GM12878 (cell line): Measurements from ENCODE around the gene ASMTL. TPM values are rescaled to one million over a fixed set of nuclear protein-coding genes. Genes with fewer than 3 reads are reported as not detected.
"Not testable (repeated sequence)": the region's sequence is repeated elsewhere in the genome, so short reads cannot be mapped to it uniquely, and the experiment has no call there.

Experiments used
- ATAC-seq: fragments of 200-7000 bp; cut with Tn5 transposase; 3 replicates; pipeline ENCODE4 v1.9.1; 2020; ENCODE audit warnings: mild to moderate bottlenecking, moderate library complexity
- BruUV-seq: library from RNA; stranded (reverse); fragments of 400-500 nt; replicated peaks from 2 replicates; lab custom pipeline; 2021; lab: Mats Ljungman, UMichigan
- CTCF ChIA-PET: fragments of 300-600 bp; sonication (Branson Sonifier 250); formaldehyde crosslinking; extraction: SDS; loops from one replicate; lab custom pipeline; 2021; ENCODE audit warnings: inconsistent platforms; lab: Yijun Ruan, JAX
- POLR2A ChIA-PET: fragments of 350-600 bp; formaldehyde crosslinking; extraction: SDS; loops from one replicate; lab custom pipeline; 2021; ENCODE audit warnings: inconsistent platforms; lab: Charles Lee
- RAD21 ChIA-PET: fragments of 300-600 bp; sonication (Branson Sonifier 250); formaldehyde crosslinking; loops from one replicate; lab custom pipeline; 2023; ENCODE audit warnings: antibody characterized with exemption; ENCODE audit not compliant: unreplicated experiment; lab: Charles Lee
- SMC1A ChIA-PET: fragments of 300-600 bp; sonication (Branson Sonifier 250); formaldehyde crosslinking; loops from one replicate; lab custom pipeline; 2023; ENCODE audit not compliant: unreplicated experiment, uncharacterized antibody; lab: Charles Lee
- DNase-seq: peaks from one replicate; pipeline ENCODE4 v3.0.0-alpha.2; 2011; ENCODE audit warnings: low read depth, low spot score
- FAIRE-seq: peaks from 3 replicates; lab custom pipeline; 2011; peaks lifted over from hg19 to GRCh38; lab: Jason Lieb, UNC
- H2AFZ ChIP-seq: 2 replicates; pipeline ENCODE4 v1.6.0; 2011; ENCODE audit warnings: low read depth, low read length, control low read depth; ENCODE audit not compliant: control insufficient read depth
- H3K27ac ChIP-seq: 2 replicates; pipeline ENCODE4 v1.5.1; 2011; ENCODE audit warnings: control low read depth; ENCODE audit not compliant: control insufficient read depth, insufficient read depth
- H3K27me3 ChIP-seq, 2 experiments: replicated peaks in 1 of 2; 2 replicates each; pipeline versions ENCODE4 v1.6.0 to v1.6.1; 2011; ENCODE audit warnings: low read length in 1 of 2; ENCODE audit not compliant: control insufficient read depth in 2 of 2, insufficient read depth in 2 of 2
- H3K36me3 ChIP-seq, 2 experiments: 2 replicates each; pipeline ENCODE4 v1.5.1; 2011; ENCODE audit warnings: low read length in 1 of 2; ENCODE audit not compliant: control insufficient read depth in 2 of 2, insufficient read depth in 2 of 2
- H3K4me1 ChIP-seq: 2 replicates; pipeline ENCODE4 v1.6.1; 2011; ENCODE audit warnings: mild to moderate bottlenecking, low read length, moderate library complexity, mixed read lengths; ENCODE audit not compliant: control insufficient read depth, insufficient read depth
- H3K4me2 ChIP-seq: 2 replicates; pipeline ENCODE4 v1.6.0; 2011; ENCODE audit warnings: control low read depth; ENCODE audit not compliant: control insufficient read depth, insufficient read depth
- H3K4me3 ChIP-seq: fragments of 200-600 bp; sonication (generic); 2 replicates; pipeline ENCODE4 v1.5.1; 2016
- H3K79me2 ChIP-seq: 2 replicates; pipeline ENCODE4 v1.6.0; 2011; ENCODE audit warnings: low read length; ENCODE audit not compliant: control insufficient read depth, insufficient read depth
- H3K9ac ChIP-seq: 2 replicates; pipeline ENCODE4 v1.8.0; 2011; ENCODE audit warnings: low read length, control low read depth, mixed read lengths; ENCODE audit not compliant: control insufficient read depth, insufficient read depth
- H3K9me3 ChIP-seq: replicated peaks from 3 replicates; pipeline ENCODE4 v1.5.1; 2011; ENCODE audit warnings: mild to moderate bottlenecking, low read length; ENCODE audit not compliant: control insufficient read depth, insufficient read depth
- H4K20me1 ChIP-seq: 2 replicates; pipeline ENCODE4 v1.6.0; 2011; ENCODE audit not compliant: control insufficient read depth, insufficient read depth
- PAX5 ChIP-seq: IDR thresholded peaks from 2 replicates; pipeline ENCODE4 v1.6.1; 2011; ENCODE audit warnings: low read depth, low read length, borderline replicate concordance
- ZNF24 ChIP-seq: fragments of 450-650 bp; IDR thresholded peaks from 2 replicates; pipeline ENCODE4 v1.6.1; 2017; ENCODE audit warnings: antibody characterized with exemption, mild to moderate bottlenecking
- WGBS: methylation state at CpG from one replicate; pipeline ENCODE4 v1.1.6; 2016; ENCODE audit warnings: low lambda C conversion rate; ENCODE audit not compliant: insufficient replicate concordance, insufficient coverage; ENCODE audit errors: missing lambda C conversion rate; 5-methylcytosine and 5-hydroxymethylcytosine counted together
- in situ Hi-C: fragments of 300-500 bp; cut with MboI; formaldehyde crosslinking; loops from 9 replicates; pipeline ENCODE4 v1.14.3; 2018; ENCODE audit warnings: mixed read lengths
- intact Hi-C: fragments of 100-400 bp; cut with micrococcal nuclease; formaldehyde crosslinking; loops from one replicate; pipeline ENCODE4 v1.14.2; 2022; ENCODE audit not compliant: unreplicated experiment
- polyA plus RNA-seq, 11 experiments: library from polyadenylated mRNA; depleted of rRNA in 4 of 11; unstranded in 6 of 11; stranded (reverse) in 5 of 11; fragments of >200 nt; fragmentation: Nextera tagmentation in 4 of 11; fragmentation: Illumina TruSeq in 1 of 11; extraction: Ambion mirVana in 4 of 11; extraction: Trizol in 1 of 11; gene quantifications; 1 replicate in 1 of 11; 2 replicates in 10 of 11; pipeline versions ENCODE4 v1.2.1 to v1.2.3, GENCODE V29; 2011 to 2016; ENCODE audit warnings: inconsistent platforms in 2 of 11, missing spikeins in 2 of 11, low read depth in 1 of 11
- total RNA-seq, 4 experiments: library from RNA; depleted of rRNA in 3 of 4; stranded (reverse); fragments of >200 nt in 3 of 4; fragmentation: Illumina TruSeq in 1 of 4; extraction: Trizol in 1 of 4; gene quantifications; 2 replicates each; pipeline versions ENCODE4 v1.2.1 to v1.2.3, GENCODE V29; 2013 to 2021

The ASMTL gene
- total and polyA plus RNA-seq, 10 of the 15 experiments (the other 5 are each of a cell fraction or from before 2014, with no cell fraction given): 1.6 to 51.9 (median 32.1) TPM

GRCh38 chrX:1489354-1489753 lies 36.6 kb upstream of the ASMTL start:
- H3K4me2 ChIP-seq, H2AFZ ChIP-seq, FAIRE-seq, DNase-seq, H3K9me3 ChIP-seq, CTCF ChIA-PET, SMC1A ChIA-PET, RAD21 ChIA-PET, POLR2A ChIA-PET, H3K27me3 ChIP-seq, in situ Hi-C loops, H3K9ac ChIP-seq, H4K20me1 ChIP-seq, H3K27ac ChIP-seq, BruUV-seq, intact Hi-C loops, ATAC-seq, H3K4me3 ChIP-seq: not testable (repeated sequence)
- H3K36me3 ChIP-seq: peaks cover 15 to 27% of the 10 kb centered on the region in 2 experiments; a peak in 3 of 4 replicates
- peaks cover 36% of the 10 kb centered on the region for H3K79me2 ChIP-seq
- peak; percentile 95 for TF ChIP-seq ZNF24
- H3K4me1 ChIP-seq: peaks cover 37% of the 10 kb centered on the region
- 98% methylated on average over 4 of the region's 5 CpGs for WGBS

- H3K4me1 ChIP-seq: peaks cover 39% of the 10 kb centered on the region
- TF ChIP-seq ZNF24 (peak; percentile 98), PAX5 (no peak)
- in situ Hi-C loops: no loop called here
- ChIA-PET CTCF (no interaction called here), POLR2A (no interaction called here), RAD21 (no interaction called here), SMC1A (no interaction called here)
- H3K4me2 ChIP-seq: no peak overlapping the region; the same call in 1 of the 2 replicates
- H2AFZ ChIP-seq: no peak overlapping the region
- H3K4me3 ChIP-seq: no peak overlapping the region
- H3K9me3 ChIP-seq: peaks cover 3% of the 10 kb centered on the region; the same call in 2 of the 3 replicates
- H4K20me1 ChIP-seq: no peaks in the 10 kb centered on the region
- H3K27ac ChIP-seq: no peak overlapping the region
- intact Hi-C loops: no loop called here
- no peak for ATAC-seq
- peaks cover 35% of the 10 kb centered on the region for H3K79me2 ChIP-seq
- 94% methylated on average over 1 of the region's 1 CpG for WGBS
- H3K9ac ChIP-seq: no peak overlapping the region
- FAIRE-seq: no peak
- BruUV-seq: no TSS peak
- no peaks in the 10 kb centered on the region for H3K27me3 ChIP-seq
- DNase-seq: no peak
- peaks cover 15 to 27% of the 10 kb centered on the region in 2 experiments; a peak in 3 of 4 replicates for H3K36me3 ChIP-seq
Measured at GRCh38 chrX:1488745-1489144, 36.0 kb upstream of the ASMTL start.
